Inferior parietal cortex (tissue), 1 donor: ENCODE data around the gene TIE1.
A peak's percentile ranks its signal among the peaks of the same experiment; 100 is the strongest.

Experiments used
- DNase-seq: peaks from one replicate; pipeline ENCODE4 v3.0.0-alpha.2; 2016; ENCODE audit errors: extremely low spot score

Gene TIE1

GRCh38 chr1:43293896-43294760, 6.7 kb upstream of the TIE1 start:
- peak; percentile 86 for DNase-seq

GRCh38 chr1:43294761-43295160, 6.0 kb upstream of the TIE1 start:
- DNase-seq: no peak

GRCh38 chr1:43296207-43296606, 4.6 kb upstream of the TIE1 start:
- no peak for DNase-seq

- no peak for DNase-seq
Measured at GRCh38 chr1:43298055-43298454, 2.7 kb upstream of the TIE1 start.

- DNase-seq: no peak
Measured at GRCh38 chr1:43299101-43299500, 1.7 kb upstream of the TIE1 start.

GRCh38 chr1:43302201-43302600, 1.4 kb downstream of the TIE1 start:
- DNase-seq: no peak

- DNase-seq: no peak
Measured at GRCh38 chr1:43302721-43303470, 2.1 kb downstream of the TIE1 start.

GRCh38 chr1:43303471-43304313, 2.9 kb downstream of the TIE1 start:
- no peak for DNase-seq

GRCh38 chr1:43304314-43304681, 3.5 kb downstream of the TIE1 start:
- no peak for DNase-seq

GRCh38 chr1:43304771-43305300, 4.1 kb downstream of the TIE1 start:
- no peak for DNase-seq

GRCh38 chr1:43305461-43305860, 4.7 kb downstream of the TIE1 start:
- no peak for DNase-seq

- no peak for DNase-seq
Measured at GRCh38 chr1:43305926-43306687, 5.3 kb downstream of the TIE1 start.

- DNase-seq: no peak
Measured at GRCh38 chr1:43306688-43307457, 6.1 kb downstream of the TIE1 start.

GRCh38 chr1:43307458-43308158, 6.8 kb downstream of the TIE1 start:
- DNase-seq: no peak

- DNase-seq: no peak
Measured at GRCh38 chr1:43308635-43309404, 8.0 kb downstream of the TIE1 start.

- no peak for DNase-seq
Measured at GRCh38 chr1:43309405-43310025, 8.7 kb downstream of the TIE1 start.

GRCh38 chr1:43311521-43311920, 10.7 kb downstream of the TIE1 start:
- no peak for DNase-seq

- DNase-seq: no peak
Measured at GRCh38 chr1:43312212-43312623, 11.4 kb downstream of the TIE1 start.
